ENCODE data around the gene PSMD14. TPM values are rescaled to one million over a fixed set of nuclear protein-coding genes. Genes with fewer than 3 reads are reported as not detected.

PSMD14 gene
- total RNA-seq, 1 experiment from 2014 or later = 93.7 TPM

- no peaks in the 10 kb centered on the region for H3K27me3 ChIP-seq (ENCODE audit: control insufficient read depth, insufficient read depth, low read length)
- H3K9me3 ChIP-seq (ENCODE audit: control insufficient read depth, insufficient read depth, low read depth, low read length) = no peaks in the 10 kb centered on the region
- DNase-seq (ENCODE audit: low read depth, low spot score) = no peak
- H3K4me1 ChIP-seq (ENCODE audit: control insufficient read depth, insufficient read depth, low read length) = peaks cover 7% of the 10 kb centered on the region; the same call in 1 of the 2 replicates
- no peak for ATAC-seq
- peaks cover 22% of the 10 kb centered on the region; the same call in 1 of the 2 replicates for H3K36me3 ChIP-seq (ENCODE audit: control insufficient read depth, insufficient read depth, low read length)
- intact Hi-C loops (cut with micrococcal nuclease; ENCODE audit: unreplicated experiment) = no loop called here
- in situ Hi-C loops (cut with HindIII; ENCODE audit: low pct_unique_long_range_greater_than_20kb, low sequenced_read_pairs) = no loop called here
- ChIA-PET CTCF (no interaction called here), POLR2A (no interaction called here)
- TF ChIP-seq CTCF (IDR thresholded peaks at IDR 0.05) (no peak), SIN3A (IDR thresholded peaks at IDR 0.05; ENCODE audit: borderline replicate concordance, insufficient read depth, low read depth, low read length) (no peak), POLR2AphosphoS5 (IDR thresholded peaks at IDR 0.05; ENCODE audit: low read depth, low read length) (no peak), TCF7L2 (IDR thresholded peaks at IDR 0.05; ENCODE audit: low read depth, low read length) (no peak), REST (IDR thresholded peaks at IDR 0.05; ENCODE audit: insufficient read depth in 1 of 2, low read depth in 2 of 2, low read length in 1 of 2) (no peak)
- no peak overlapping the region for H3K27ac ChIP-seq (ENCODE audit: low read length)
- BruUV-seq (replicated peaks) = no TSS peak
- no peak overlapping the region for H3K4me3 ChIP-seq (ENCODE audit: low read depth in 2 of 2, low read length in 2 of 2)
These were observed 13.9 kb downstream of the PSMD14 start for GRCh38 chr2:161321944-161322648.

- CTCF ChIA-PET = no interaction called here
- no peaks in the 10 kb centered on the region for H3K27me3 ChIP-seq (ENCODE audit: control insufficient read depth, insufficient read depth, low read length)
- intact Hi-C loops (cut with micrococcal nuclease; ENCODE audit: unreplicated experiment) (no loop called here), in situ Hi-C loops (cut with HindIII; ENCODE audit: low pct_unique_long_range_greater_than_20kb, low sequenced_read_pairs) (no loop called here)
- peaks cover 13% of the 10 kb centered on the region; the same call in 1 of the 2 replicates for H3K36me3 ChIP-seq (ENCODE audit: control insufficient read depth, insufficient read depth, low read length)
- H3K4me3 ChIP-seq (ENCODE audit: low read depth in 2 of 2, low read length in 2 of 2) = no peak overlapping the region
- POLR2A ChIA-PET = no interaction called here
- no peak overlapping the region for H3K27ac ChIP-seq (ENCODE audit: low read length)
- DNase-seq (ENCODE audit: low read depth, low spot score) (no peak), ATAC-seq (no peak)
- no peaks in the 10 kb centered on the region; the same call in 1 of the 2 replicates for H3K4me1 ChIP-seq (ENCODE audit: control insufficient read depth, insufficient read depth, low read length)
- BruUV-seq (replicated peaks) = no TSS peak
- no peak for TF ChIP-seq TCF7L2 (IDR thresholded peaks at IDR 0.05; ENCODE audit: low read depth, low read length)
- TF ChIP-seq POLR2AphosphoS5 (IDR thresholded peaks at IDR 0.05; ENCODE audit: low read depth, low read length) = no peak
- TF ChIP-seq REST (IDR thresholded peaks at IDR 0.05; ENCODE audit: insufficient read depth in 1 of 2, low read depth in 2 of 2, low read length in 1 of 2) = no peak
- no peak for TF ChIP-seq SIN3A (IDR thresholded peaks at IDR 0.05; ENCODE audit: borderline replicate concordance, insufficient read depth, low read depth, low read length)
- TF ChIP-seq CTCF (IDR thresholded peaks at IDR 0.05) = no peak
- H3K9me3 ChIP-seq (ENCODE audit: control insufficient read depth, insufficient read depth, low read depth, low read length) = no peaks in the 10 kb centered on the region
These were observed 16.7 kb downstream of the PSMD14 start for GRCh38 chr2:161324876-161325275.

Measured in Panc1 (cell line).